ENCODE results near the gene RHOBTB3. TPM values are rescaled to one million over a fixed set of nuclear protein-coding genes. Genes with fewer than 3 reads are reported as not detected.

Gene RHOBTB3
- total and polyA plus RNA-seq, 9 donors, result 52.8 to 221 (median 180) TPM

DNA sequence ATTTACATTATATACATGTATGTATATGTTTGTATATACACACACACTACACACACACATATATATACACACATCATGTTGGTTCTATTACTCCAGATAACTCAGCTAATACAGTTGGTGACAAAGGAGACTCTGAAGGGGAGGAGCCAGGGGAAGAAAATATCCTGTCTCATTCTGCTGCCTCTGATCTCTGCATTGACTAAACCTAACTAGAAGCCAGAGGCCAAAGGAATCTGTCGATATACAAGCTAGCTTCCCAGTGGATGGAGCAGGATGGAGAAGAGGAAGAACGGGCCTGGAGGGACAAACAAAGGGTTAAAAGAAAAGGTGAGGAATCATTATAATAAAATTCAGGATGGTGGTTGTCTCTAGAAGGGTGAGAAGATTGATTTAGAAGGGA, 13.7 kb upstream of the RHOBTB3 start:
- WGBS, 3 donors, result 90 to 94% (median 94%) methylated on average over 2 of the region's 2 CpGs
- Histone ChIP-seq H3K9me3 (no peaks in the 10 kb centered on the region), H3K36me3 (no peaks in the 10 kb centered on the region), H3K4me3 (no peak overlapping the region), H3K4me1 (ENCODE audit: insufficient read depth) (peaks cover 5% of the 10 kb centered on the region), H3K27ac (no peak overlapping the region), H3K27me3 (no peaks in the 10 kb centered on the region)
- no peak for DNase-seq
- TF ChIP-seq POLR2A (IDR thresholded peaks at IDR 0.05) (no peak), EP300 (IDR thresholded peaks at IDR 0.05) (no peak)
- TF ChIP-seq, protein P1, sequence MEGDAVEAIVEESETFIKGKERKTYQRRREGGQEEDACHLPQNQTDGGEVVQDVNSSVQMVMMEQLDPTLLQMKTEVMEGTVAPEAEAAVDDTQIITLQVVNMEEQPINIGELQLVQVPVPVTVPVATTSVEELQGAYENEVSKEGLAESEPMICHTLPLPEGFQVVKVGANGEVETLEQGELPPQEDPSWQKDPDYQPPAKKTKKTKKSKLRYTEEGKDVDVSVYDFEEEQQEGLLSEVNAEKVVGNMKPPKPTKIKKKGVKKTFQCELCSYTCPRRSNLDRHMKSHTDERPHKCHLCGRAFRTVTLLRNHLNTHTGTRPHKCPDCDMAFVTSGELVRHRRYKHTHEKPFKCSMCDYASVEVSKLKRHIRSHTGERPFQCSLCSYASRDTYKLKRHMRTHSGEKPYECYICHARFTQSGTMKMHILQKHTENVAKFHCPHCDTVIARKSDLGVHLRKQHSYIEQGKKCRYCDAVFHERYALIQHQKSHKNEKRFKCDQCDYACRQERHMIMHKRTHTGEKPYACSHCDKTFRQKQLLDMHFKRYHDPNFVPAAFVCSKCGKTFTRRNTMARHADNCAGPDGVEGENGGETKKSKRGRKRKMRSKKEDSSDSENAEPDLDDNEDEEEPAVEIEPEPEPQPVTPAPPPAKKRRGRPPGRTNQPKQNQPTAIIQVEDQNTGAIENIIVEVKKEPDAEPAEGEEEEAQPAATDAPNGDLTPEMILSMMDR (IDR thresholded peaks at IDR 0.05), result no peak
- intact Hi-C loops (cut with DNase I), result loop anchor here in 1 of 4 donors (5.0 kb wide), 1 partner anchor 45 kb away; no protein-coding TSS in a partner anchor

DNA sequence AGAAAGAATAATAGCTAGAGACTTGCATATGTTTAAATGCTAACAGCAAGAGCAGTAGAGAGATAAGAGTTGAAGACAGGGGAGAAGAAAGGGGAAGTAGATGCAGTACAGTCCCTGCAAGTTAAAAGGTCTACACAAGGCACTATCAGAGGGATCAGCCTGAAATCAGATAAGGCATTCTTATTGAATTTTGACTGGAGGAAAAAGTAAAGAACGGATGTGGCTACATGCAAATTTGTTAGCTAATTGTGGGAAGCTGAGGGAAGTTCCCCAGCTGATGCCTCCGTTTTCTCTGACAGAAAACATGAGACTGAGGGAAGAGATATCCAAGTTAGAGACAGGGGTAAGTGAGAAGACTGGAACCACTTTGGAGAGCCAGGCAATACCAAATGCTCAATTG, 12.9 kb upstream of the RHOBTB3 start:
- 79 to 93% (median 91%) methylated on average over 2 of the region's 2 CpGs for WGBS, 3 donors
- H3K4me1 ChIP-seq (ENCODE audit: insufficient read depth), result peaks cover 8% of the 10 kb centered on the region
- no peak for TF ChIP-seq POLR2A (IDR thresholded peaks at IDR 0.05)
- no peak for TF ChIP-seq EP300 (IDR thresholded peaks at IDR 0.05)
- TF ChIP-seq, protein P1 (IDR thresholded peaks at IDR 0.05), result no peak
- no peak overlapping the region for H3K27ac ChIP-seq
- H3K4me3 ChIP-seq, result no peak overlapping the region
- intact Hi-C loops (cut with DNase I), result loop anchor here in 1 of 4 donors (5.0 kb wide), 1 partner anchor 46 kb away; no protein-coding TSS in a partner anchor
- no peaks in the 10 kb centered on the region for H3K36me3 ChIP-seq
- H3K9me3 ChIP-seq, result no peaks in the 10 kb centered on the region
- DNase-seq, result no peak
- H3K27me3 ChIP-seq, result no peaks in the 10 kb centered on the region

- Histone ChIP-seq H3K27ac (no peak overlapping the region), H3K4me3 (no peak overlapping the region), H3K4me1 (ENCODE audit: insufficient read depth) (peaks cover 10% of the 10 kb centered on the region), H3K27me3 (no peaks in the 10 kb centered on the region), H3K9me3 (no peaks in the 10 kb centered on the region), H3K36me3 (no peaks in the 10 kb centered on the region)
- DNase-seq, result no peak
- TF ChIP-seq EP300 (IDR thresholded peaks at IDR 0.05) (no peak), POLR2A (IDR thresholded peaks at IDR 0.05) (no peak)
- TF ChIP-seq, protein P1 (IDR thresholded peaks at IDR 0.05), result no peak
- intact Hi-C loops (cut with DNase I), result loop anchor here in 1 of 4 donors (5.0 kb wide), 1 partner anchor 46 kb away; no protein-coding TSS in a partner anchor
- WGBS, 3 donors, result 91 to 93% (median 92%) methylated on average over 2 of the region's 2 CpGs
Observed at GRCh38 chr5:95718738-95719137, 12.4 kb upstream of the RHOBTB3 start.

GRCh38 chr5:95720094-95720786, 10.9 kb upstream of the RHOBTB3 start:
- H3K4me1 ChIP-seq (ENCODE audit: insufficient read depth), result peaks cover 10% of the 10 kb centered on the region
- H3K4me3 ChIP-seq, result no peak overlapping the region
- intact Hi-C loops (cut with DNase I), result no loop called here
- no peaks in the 10 kb centered on the region for H3K27me3 ChIP-seq
- DNase-seq, result no peak
- no peaks in the 10 kb centered on the region for H3K9me3 ChIP-seq
- TF ChIP-seq, protein P1 (IDR thresholded peaks at IDR 0.05), result no peak
- no peak for TF ChIP-seq EP300 (IDR thresholded peaks at IDR 0.05)
- TF ChIP-seq POLR2A (IDR thresholded peaks at IDR 0.05), result no peak
- 11 to 23% (median 17%) methylated on average over 3 of the region's 3 CpGs for WGBS, 3 donors
- no peaks in the 10 kb centered on the region for H3K36me3 ChIP-seq
- peak overlapping the region in 1 of 2 donors; percentile 46 for H3K27ac ChIP-seq
